Activated gamma-delta T cell treated with Interleukin-2 at 50 U/mL for 16 hours (primary cell): ENCODE measurements around the gene TWNK.
"Not testable (repeated sequence)": the region's sequence is repeated elsewhere in the genome, so short reads cannot be mapped to it uniquely, and the experiment has no call there.

Experiments
- DNase-seq: peaks from one replicate; pipeline ENCODE4 v3.0.0-alpha.2; 2020

TWNK gene

GRCh38 chr10:101032637-101033224 is 45.4 kb downstream of the TWNK start:
- peak; percentile 48 for DNase-seq

GRCh38 chr10:101033276-101033675 is 45.9 kb downstream of the TWNK start:
- DNase-seq = no peak

- not testable (repeated sequence) for DNase-seq
Measured at GRCh38 chr10:101034404-101034803, 47.1 kb downstream of the TWNK start.

- no peak for DNase-seq
Measured at GRCh38 chr10:101035314-101035713, 48.0 kb downstream of the TWNK start.

- DNase-seq = no peak
Measured at GRCh38 chr10:101035916-101036702, 48.8 kb downstream of the TWNK start.

GRCh38 chr10:101036726-101037125 is 49.4 kb downstream of the TWNK start:
- no peak for DNase-seq

- DNase-seq = no peak
Measured at GRCh38 chr10:101038484-101038883, 51.1 kb downstream of the TWNK start.

- DNase-seq = no peak
Measured at GRCh38 chr10:101040061-101040460, 52.7 kb downstream of the TWNK start.

GRCh38 chr10:101040851-101041250 is 53.5 kb downstream of the TWNK start:
- DNase-seq = no peak

- peak; percentile 70 for DNase-seq
Measured at GRCh38 chr10:101041252-101041761, 54.0 kb downstream of the TWNK start.

- no peak for DNase-seq
Measured at GRCh38 chr10:101042118-101042517, 54.8 kb downstream of the TWNK start.

- peak; percentile 76 for DNase-seq
Measured at GRCh38 chr10:101042667-101043362, 55.5 kb downstream of the TWNK start.

- DNase-seq = no peak
Measured at GRCh38 chr10:101043363-101043707, 56.0 kb downstream of the TWNK start.
